Sigmoid colon (tissue), 7 donors: Measurements from ENCODE around the gene ZNF142. TPM values are rescaled to one million over a fixed set of nuclear protein-coding genes. Genes with fewer than 3 reads are reported as not detected.

Experiments
- DNase-seq: peaks from one replicate; pipeline ENCODE4 v3.0.0-alpha.2; 2019
- H3K27ac ChIP-seq, 4 donors: fragments of 200-600 bp; sonication (generic); one replicate each; pipeline ENCODE4 v1.5.1; 2016 to 2019; ENCODE audit warnings: mild to moderate bottlenecking in 1 of 4
- H3K27me3 ChIP-seq, 3 donors: fragments of 200-600 bp; sonication (generic); one replicate each; pipeline ENCODE4 v1.5.1; 2019; ENCODE audit warnings: mild to moderate bottlenecking in 1 of 3
- H3K36me3 ChIP-seq, 4 donors: fragments of 200-600 bp; sonication (generic); one replicate each; pipeline ENCODE4 v1.5.1; 2016 to 2019
- H3K4me1 ChIP-seq, 4 donors: fragments of 200-600 bp; sonication (generic); one replicate each; pipeline ENCODE4 v1.5.1; 2017 to 2019
- H3K4me3 ChIP-seq, 4 donors: fragments of 200-600 bp; sonication (generic); one replicate each; pipeline ENCODE4 v1.5.1; 2017 to 2019; ENCODE audit warnings: mild to moderate bottlenecking in 2 of 4, moderate library complexity in 1 of 4
- H3K9me3 ChIP-seq, 4 donors: fragments of 200-600 bp in 3 of 4; sonication (generic) in 3 of 4; one replicate each; pipeline versions ENCODE4 v1.5.1 to v1.6.1; 2013 to 2019
- CTCF ChIP-seq, 4 experiments: fragments of 450-650 bp in 3 of 4; fragments of 200-600 bp in 1 of 4; IDR thresholded peaks; one replicate each; pipeline ENCODE4 v1.5.1; 2016 to 2019; ENCODE audit warnings: antibody characterized with exemption in 4 of 4, mild to moderate bottlenecking in 3 of 4, moderate library complexity in 2 of 4
- EP300 ChIP-seq, 4 donors: sonication (generic); formaldehyde crosslinking; IDR thresholded peaks; one replicate each; pipeline ENCODE4 v1.6.1; 2017; ENCODE audit warnings: antibody characterized with exemption in 4 of 4
- POLR2A ChIP-seq, 2 donors: fragments of 450-650 bp; IDR thresholded peaks; one replicate each; pipeline ENCODE4 v1.6.1; 2016; ENCODE audit warnings: antibody characterized with exemption in 2 of 2, mild to moderate bottlenecking in 2 of 2, moderate library complexity in 2 of 2
- POLR2AphosphoS5 ChIP-seq, 4 donors: sonication (generic); formaldehyde crosslinking; IDR thresholded peaks; one replicate each; pipeline ENCODE4 v1.6.1; 2017; ENCODE audit warnings: antibody characterized with exemption in 4 of 4
- WGBS, 2 donors: extraction: QIAGEN DNeasy Blood & Tissue Kit; methylation state at CpG; one replicate each; pipeline ENCODE4 v1.1.7; 2013; 5-methylcytosine and 5-hydroxymethylcytosine counted together
- intact Hi-C: fragments of 100-400 bp; cut with DNase I; formaldehyde crosslinking; loops from one replicate; pipeline ENCODE4 v1.15.1; 2023
- polyA plus RNA-seq, 3 donors: library from polyadenylated mRNA; stranded (reverse); fragments of 200-250 nt; gene quantifications; one replicate each; pipeline ENCODE4 v1.2.3, GENCODE V29; 2013
- total RNA-seq, 4 donors: library from RNA; depleted of rRNA; stranded (reverse); fragments of >200 nt; gene quantifications; one replicate each; pipeline ENCODE4 v1.1.0, GENCODE V29; 2016
- donor health status: healthy with polysubstance abuse.
- donor health status: Bipolar disorder and iron deficiency.
- donor health status: healthy.

The ZNF142 gene
- total RNA-seq (10 to 100 TPM; 14.6 to 24.4 (median 19.5) TPM), polyA plus RNA-seq (10 to 100 TPM in 1 of 3 donors, 1 to 10 TPM in 2; 1.6 to 10.2 (median 4.8) TPM)

- peak; percentile 95 for DNase-seq
- intact Hi-C loops = loop anchor here (10.0 kb wide), 1 partner anchor 255 kb away; no protein-coding TSS in a partner anchor
- Histone ChIP-seq H3K9me3 (no peaks in the 10 kb centered on the region), H3K27me3 (no peaks in the 10 kb centered on the region), H3K4me3 (peak within 1 kb of the TSS; percentile 78 to 92 (median 84)), H3K36me3 (peaks cover 14 to 54% (median 39%) of the 10 kb centered on the region in 4 donors), H3K27ac (peak within 1 kb of the TSS; percentile 79 to 81 (median 80)), H3K4me1 (peaks cover 0 to 22% (median 20%) of the 10 kb centered on the region in 4 donors)
- WGBS, 2 donors = 0 to 1% methylated on average over 49 of the region's 49 CpGs
- TF ChIP-seq POLR2AphosphoS5 (IDR thresholded peaks at IDR 0.05) (peak; percentile 51 to 69 (median 61)), EP300 (IDR thresholded peaks at IDR 0.05) (no peak), POLR2A (IDR thresholded peaks at IDR 0.05) (peak in 1 of 2 donors; percentile 55)
Measured at GRCh38 chr2:218659258-218659987, at the start of gene ZNF142, which contains the start of gene BCS1L. Gene ZNF142 (minus strand): TSS chr2:218659623. CDS start chr2:218656429, 3,194 bp downstream. Gene BCS1L (plus strand): TSS chr2:218659683. CDS start chr2:218660988, 1,305 bp downstream.

- no peaks in the 10 kb centered on the region for H3K9me3 ChIP-seq
- TF ChIP-seq CTCF (IDR thresholded peaks at IDR 0.05) = no peak
- no peak for TF ChIP-seq POLR2A (IDR thresholded peaks at IDR 0.05)
- no peak for TF ChIP-seq POLR2AphosphoS5 (IDR thresholded peaks at IDR 0.05)
- TF ChIP-seq EP300 (IDR thresholded peaks at IDR 0.05) = no peak
- H3K4me1 ChIP-seq = peaks cover 0 to 11% (median 10%) of the 10 kb centered on the region in 4 donors
- H3K4me3 ChIP-seq = no peak overlapping the region
- no peaks in the 10 kb centered on the region for H3K36me3 ChIP-seq
- 82 to 87% methylated on average over 4 of the region's 4 CpGs for WGBS, 2 donors
- no peak overlapping the region for H3K27ac ChIP-seq
- intact Hi-C loops = loop anchor here (5.0 kb wide), 1 partner anchor 301 kb away; no protein-coding TSS in a partner anchor
- DNase-seq = no peak
- H3K27me3 ChIP-seq = no peaks in the 10 kb centered on the region
Measured at GRCh38 chr2:218708086-218708485, 48.7 kb upstream of the ZNF142 start.

GRCh38 chr2:218703341-218703740, 43.9 kb upstream of the ZNF142 start:
- H3K9me3 ChIP-seq = no peaks in the 10 kb centered on the region
- H3K27ac ChIP-seq = no peak overlapping the region
- H3K4me3 ChIP-seq = no peak overlapping the region
- TF ChIP-seq CTCF (IDR thresholded peaks at IDR 0.05) (no peak), POLR2A (IDR thresholded peaks at IDR 0.05) (no peak), EP300 (IDR thresholded peaks at IDR 0.05) (no peak), POLR2AphosphoS5 (IDR thresholded peaks at IDR 0.05) (no peak)
- no peaks in the 10 kb centered on the region for H3K27me3 ChIP-seq
- DNase-seq = no peak
- H3K36me3 ChIP-seq = peaks cover 0 to 29% (median 12%) of the 10 kb centered on the region in 4 donors
- 93% methylated on average over 4 of the region's 4 CpGs for WGBS, 2 donors
- intact Hi-C loops = no loop called here
- no peaks in the 10 kb centered on the region for H3K4me1 ChIP-seq

DNA sequence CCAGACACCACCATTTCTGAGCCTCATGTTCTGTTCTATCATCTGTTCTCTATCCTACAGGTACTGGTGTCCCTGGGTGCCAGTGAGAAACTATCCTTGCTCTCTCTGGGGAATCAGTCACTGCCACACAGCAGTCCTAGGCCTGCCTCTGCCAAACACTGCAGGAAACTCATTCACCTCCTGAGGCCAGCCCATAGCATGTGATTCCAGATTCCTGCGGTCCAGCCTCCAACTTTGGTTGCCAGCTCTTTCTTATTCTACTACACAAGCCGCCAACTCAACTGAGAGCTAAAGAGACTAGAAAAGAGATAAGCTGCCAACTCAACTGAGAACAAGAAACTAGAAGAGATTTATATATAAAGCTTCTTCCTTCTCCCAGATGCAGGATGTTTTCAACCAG, 42.4 kb upstream of the ZNF142 start:
- WGBS, 2 donors = 88 to 96% methylated on average over 2 of the region's 2 CpGs
- intact Hi-C loops = no loop called here
- peaks cover 0 to 43% (median 17%) of the 10 kb centered on the region in 4 donors for H3K36me3 ChIP-seq

More for the DNA sequence above, 42.4 kb upstream of the ZNF142 start:
- TF ChIP-seq CTCF (IDR thresholded peaks at IDR 0.05) = no peak
- Histone ChIP-seq H3K9me3 (no peaks in the 10 kb centered on the region), H3K27ac (no peak overlapping the region), H3K27me3 (no peaks in the 10 kb centered on the region), H3K4me1 (no peaks in the 10 kb centered on the region), H3K4me3 (no peak overlapping the region)
- no peak for DNase-seq
